K562 (cell line): ENCODE measurements around the gene KCNK4. TPM values are rescaled to one million over a fixed set of nuclear protein-coding genes. Genes with fewer than 3 reads are reported as not detected.

ENCODE experiments used
- BHLHE40 ChIP-seq: IDR thresholded peaks from 2 replicates; pipeline ENCODE4 v1.6.1; 2011; ENCODE audit warnings: low read length, improper control_type of control experiment
- BRCA1 ChIP-seq, 2 experiments: fragments of 450-650 bp in 1 of 2; sonication (generic) in 1 of 2; formaldehyde crosslinking in 1 of 2; IDR thresholded peaks; 2 replicates each; pipeline versions ENCODE4 v1.5.0 to v1.6.1; 2017 to 2020; ENCODE audit warnings: mild to moderate bottlenecking in 1 of 2, missing genetic modification reagents in 1 of 2
- BRF1 ChIP-seq: IDR thresholded peaks from 3 replicates; pipeline ENCODE4 v1.6.1; 2011; ENCODE audit warnings: borderline replicate concordance, mild to moderate bottlenecking; ENCODE audit not compliant: insufficient read length; ENCODE audit errors: extremely low read depth
- COPS2 ChIP-seq: fragments of 450-650 bp; conservative IDR thresholded peaks from 2 replicates; pipeline ENCODE4 v1.6.1; 2016; ENCODE audit warnings: mild to moderate bottlenecking, moderate library complexity
- CTBP1 ChIP-seq: fragments of 450-650 bp; IDR thresholded peaks from 2 replicates; pipeline ENCODE4 v1.6.1; 2016; ENCODE audit warnings: borderline replicate concordance
- EWSR1 ChIP-seq: fragments of 450-650 bp; IDR thresholded peaks from 2 replicates; pipeline ENCODE4 v1.6.1; 2018; ENCODE audit warnings: borderline replicate concordance, mild to moderate bottlenecking, low read depth, moderate library complexity; ENCODE audit not compliant: partially characterized antibody
- FIP1L1 ChIP-seq: fragments of 200-400 bp; formaldehyde crosslinking; IDR thresholded peaks from 2 replicates; pipeline ENCODE4 v1.6.1; 2018; ENCODE audit warnings: mild to moderate bottlenecking, low read depth, low read length; ENCODE audit not compliant: poor library complexity, severe bottlenecking
- HCFC1 ChIP-seq: IDR thresholded peaks from 2 replicates; pipeline ENCODE4 v1.6.1; 2012; ENCODE audit warnings: low read depth, low read length, improper control_type of control experiment
- HDGF ChIP-seq: fragments of 450-650 bp; IDR thresholded peaks from 2 replicates; pipeline ENCODE4 v1.6.1; 2016
- HNRNPLL ChIP-seq: fragments of 200-400 bp; formaldehyde crosslinking; IDR thresholded peaks from 2 replicates; pipeline ENCODE4 v1.6.1; 2017; ENCODE audit warnings: low read length, low read depth, mild to moderate bottlenecking; ENCODE audit not compliant: poor library complexity, severe bottlenecking
- KDM4B ChIP-seq, 2 experiments: fragments of 450-650 bp in 1 of 2; sonication (generic) in 1 of 2; IDR thresholded peaks; 2 replicates each; pipeline ENCODE4 v1.6.1; 2016 to 2017; ENCODE audit warnings: borderline replicate concordance in 2 of 2, antibody characterized with exemption in 1 of 2, low read depth in 1 of 2, mild to moderate bottlenecking in 1 of 2
- KDM5B ChIP-seq: fragments of 200-600 bp; sonication (generic); IDR thresholded peaks from 2 replicates; pipeline ENCODE4 v1.6.1; 2012; ENCODE audit warnings: low read depth, mild to moderate bottlenecking, moderate library complexity, low read length, control low read depth, inconsistent platforms; ENCODE audit not compliant: insufficient replicate concordance
- MCM2 ChIP-seq: fragments of 450-650 bp; IDR thresholded peaks from 2 replicates; pipeline ENCODE4 v1.6.1; 2017; ENCODE audit warnings: low read depth, mild to moderate bottlenecking
- MCM5 ChIP-seq: fragments of 450-650 bp; IDR thresholded peaks from 2 replicates; pipeline ENCODE4 v1.6.1; 2016; ENCODE audit warnings: low read depth
- NFATC3 ChIP-seq: fragments of 450-650 bp; IDR thresholded peaks from 2 replicates; pipeline ENCODE4 v1.6.1; 2017; ENCODE audit warnings: mild to moderate bottlenecking
- NONO ChIP-seq, 2 experiments: fragments of 200-400 bp in 1 of 2; fragments of 450-650 bp in 1 of 2; formaldehyde crosslinking in 1 of 2; IDR thresholded peaks; 2 replicates each; pipeline ENCODE4 v1.6.1; 2017; ENCODE audit warnings: low read depth in 2 of 2, mild to moderate bottlenecking in 2 of 2, moderate library complexity in 2 of 2, low read length in 1 of 2
- NR4A1 ChIP-seq, 2 experiments: fragments of 250-450 bp in 1 of 2; fragments of 450-650 bp in 1 of 2; sonication (Bioruptor Pico) in 1 of 2; IDR thresholded peaks; 2 replicates each; pipeline versions ENCODE4 v1.4.0 to v1.6.1; 2016 to 2020; ENCODE audit warnings: mild to moderate bottlenecking in 2 of 2, missing compliant biosample characterization in 1 of 2, missing genetic modification characterization in 1 of 2, moderate library complexity in 1 of 2
- PPARD ChIP-seq: fragments of 250-450 bp; sonication (Bioruptor Pico); IDR thresholded peaks from 2 replicates; pipeline ENCODE4 v1.8.0; 2022; ENCODE audit warnings: inconsistent platforms, mild to moderate bottlenecking, moderate library complexity
- RBM25 ChIP-seq: fragments of 200-400 bp; formaldehyde crosslinking; IDR thresholded peaks from 2 replicates; pipeline ENCODE4 v1.6.1; 2018; ENCODE audit warnings: low read length, low read depth, moderate library complexity; ENCODE audit not compliant: severe bottlenecking
- SAFB ChIP-seq: fragments of 200-400 bp; formaldehyde crosslinking; IDR thresholded peaks from 2 replicates; pipeline ENCODE4 v1.6.1; 2017; ENCODE audit warnings: low read depth, low read length, borderline replicate concordance
- SMARCA4 ChIP-seq: fragments of 450-650 bp; IDR thresholded peaks from 2 replicates; pipeline ENCODE4 v1.6.1; 2016
- TCFL5 ChIP-seq: fragments of 250-450 bp; sonication (Bioruptor Pico); conservative IDR thresholded peaks from 2 replicates; pipeline ENCODE4 v1.6.1; 2021; ENCODE audit warnings: mild to moderate bottlenecking, moderate library complexity, matching md5 sums
- TEAD4 ChIP-seq, 2 experiments: sonication (generic) in 1 of 2; formaldehyde crosslinking in 1 of 2; IDR thresholded peaks; 2 replicates each; pipeline versions ENCODE4 v1.6.1 to v1.8.0; 2012 to 2022; ENCODE audit warnings: borderline replicate concordance in 1 of 2, inconsistent platforms in 1 of 2, low read length in 1 of 2, mild to moderate bottlenecking in 1 of 2, missing genetic modification reagents in 1 of 2
- YY1 ChIP-seq, 3 experiments: IDR thresholded peaks; 2 replicates each; pipeline ENCODE4 v1.6.1; 2011; ENCODE audit warnings: low read length in 2 of 3, mild to moderate bottlenecking in 2 of 3, moderate library complexity in 2 of 3, borderline replicate concordance in 1 of 3, control low read depth in 1 of 3, low read depth in 1 of 3; ENCODE audit not compliant: insufficient read depth in 3 of 3, insufficient replicate concordance in 2 of 3, control insufficient read depth in 1 of 3, insufficient read length in 1 of 3; ENCODE audit errors: extremely low read depth in 1 of 3
- ZNF324 ChIP-seq: fragments of 250-450 bp; sonication (Bioruptor Pico); IDR thresholded peaks from 2 replicates; pipeline ENCODE4 v1.4.0; 2020; ENCODE audit warnings: mild to moderate bottlenecking
- ZNF354B ChIP-seq: fragments of 250-450 bp; sonication (Bioruptor Pico); IDR thresholded peaks from 2 replicates; pipeline ENCODE4 v1.4.0; 2020
- ZNF76 ChIP-seq: fragments of 250-450 bp; sonication (Bioruptor Pico); IDR thresholded peaks from 2 replicates; pipeline ENCODE4 v1.4.0; 2020; ENCODE audit warnings: mild to moderate bottlenecking, moderate library complexity, borderline replicate concordance
- polyA plus RNA-seq, 8 experiments: library from polyadenylated mRNA; depleted of rRNA in 4 of 8; stranded (reverse) in 5 of 8; unstranded in 3 of 8; fragments of >200 nt; fragmentation: Nextera tagmentation in 2 of 8; fragmentation: Illumina TruSeq in 1 of 8; extraction: Ambion mirVana in 2 of 8; extraction: Trizol in 1 of 8; gene quantifications; 2 replicates each; pipeline versions ENCODE4 v1.2.1 to v1.2.3, GENCODE V29; 2011 to 2014; ENCODE audit warnings: inconsistent platforms in 1 of 8, missing spikeins in 1 of 8
- total RNA-seq, 7 experiments: library from RNA; depleted of rRNA in 6 of 7; stranded (reverse); fragments of >200 nt in 6 of 7; fragmentation: Illumina TruSeq in 2 of 7; extraction: Trizol in 2 of 7; gene quantifications; 2 replicates each; pipeline versions ENCODE4 v1.2.1 to v1.2.3, GENCODE V29; 2011 to 2021; ENCODE audit warnings: low replicate concordance in 1 of 7
- TF ChIP-seq, protein P1 (sequence below): sonication (generic); formaldehyde crosslinking; IDR thresholded peaks from 2 replicates; pipeline ENCODE4 v1.5.0; 2020; ENCODE audit warnings: missing genetic modification reagents

KCNK4 gene
- total and polyA plus RNA-seq, 9 of the 15 experiments (the other 6 are each of a cell fraction or from before 2014, with no cell fraction given), result not detected

DNA sequence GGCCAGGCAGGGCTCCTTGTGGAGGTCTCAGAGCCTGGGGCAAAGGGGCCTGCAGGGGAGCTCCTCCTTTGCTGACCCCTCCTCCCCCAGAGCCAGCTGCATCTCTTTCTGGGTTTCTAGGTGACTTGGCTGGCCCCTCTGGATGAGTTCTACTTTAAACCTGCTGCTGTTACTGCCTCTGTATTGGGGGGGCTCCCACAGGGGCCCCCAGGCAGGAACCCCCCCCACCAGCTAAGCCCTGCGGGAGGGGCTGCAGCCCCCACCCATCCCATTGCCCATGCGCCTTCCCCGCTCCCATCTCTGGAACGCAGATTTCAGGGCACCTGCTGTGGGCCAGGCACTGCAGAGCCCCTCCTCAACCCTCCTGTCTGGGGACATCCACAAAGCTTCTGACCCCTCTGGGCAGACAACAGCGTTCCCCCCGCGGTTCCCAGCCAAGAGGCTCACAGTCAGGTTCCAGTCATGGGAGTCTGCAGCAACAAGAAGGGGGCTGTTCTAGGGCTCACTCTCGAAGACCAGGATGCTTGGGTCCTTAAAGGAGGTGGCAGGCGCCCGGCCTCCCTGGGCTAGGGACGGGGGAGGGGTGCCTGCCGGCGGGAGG is 40.6 kb upstream of the KCNK4 start (continued):
- TF ChIP-seq YY1 (IDR thresholded peaks at IDR 0.05; ENCODE audit: borderline replicate concordance in 1 of 3, control insufficient read depth in 1 of 3, extremely low read depth in 1 of 3, insufficient read depth in 3 of 3, insufficient read length in 1 of 3, insufficient replicate concordance in 2 of 3, low read depth in 1 of 3, low read length in 2 of 3) (peak in 1 of 3 experiments; percentile 14), ZNF76 (CRISPR knock-in tag) (no peak), EWSR1 (no peak), RBM25 (peak; percentile 57), BRCA1 (IDR thresholded peaks at IDR 0.05) (no peak), BRCA1 (CRISPR knock-in tag; IDR thresholded peaks at IDR 0.05) (no peak), TCFL5 (CRISPR knock-in tag) (no peak), HCFC1 (no peak), BRF1 (no peak), MCM5 (no peak), PPARD (CRISPR knock-in tag) (no peak), SAFB (no peak), NONO (IDR thresholded peaks at IDR 0.05; ENCODE audit: low read depth in 2 of 2, low read length in 1 of 2) (peak in 1 of 2 experiments; percentile 11; a peak in 1 of 4 replicates), MCM2 (no peak), COPS2 (no peak), SMARCA4 (no peak), NFATC3 (no peak), ZNF354B (CRISPR knock-in tag) (no peak), HNRNPLL (no peak), CTBP1 (no peak), TEAD4 (IDR thresholded peaks at IDR 0.05; ENCODE audit: low read length) (no peak), TEAD4 (CRISPR knock-in tag; IDR thresholded peaks at IDR 0.05; ENCODE audit: borderline replicate concordance) (no peak), BHLHE40 (no peak), HDGF (no peak), KDM5B (peak; percentile 16), ZNF324 (no peak), KDM4B (IDR thresholded peaks at IDR 0.05; ENCODE audit: borderline replicate concordance in 2 of 2, low read depth in 1 of 2) (peak in 1 of 2 experiments; percentile 44; a peak in 1 of 4 replicates), FIP1L1 (peak; percentile 14), NR4A1 (CRISPR knock-in tag; IDR thresholded peaks at IDR 0.05) (no peak), NR4A1 (tag; IDR thresholded peaks at IDR 0.05) (0 out of 2 replicates have a peak, but pooled peaks have one; percentile 30)
- TF ChIP-seq, protein P1, sequence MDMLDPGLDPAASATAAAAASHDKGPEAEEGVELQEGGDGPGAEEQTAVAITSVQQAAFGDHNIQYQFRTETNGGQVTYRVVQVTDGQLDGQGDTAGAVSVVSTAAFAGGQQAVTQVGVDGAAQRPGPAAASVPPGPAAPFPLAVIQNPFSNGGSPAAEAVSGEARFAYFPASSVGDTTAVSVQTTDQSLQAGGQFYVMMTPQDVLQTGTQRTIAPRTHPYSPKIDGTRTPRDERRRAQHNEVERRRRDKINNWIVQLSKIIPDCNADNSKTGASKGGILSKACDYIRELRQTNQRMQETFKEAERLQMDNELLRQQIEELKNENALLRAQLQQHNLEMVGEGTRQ (CRISPR knock-in tag), result no peak
